Activated naive CD8-positive, alpha-beta T cell (primary cell): ENCODE data around the gene CARD19.
A peak's percentile ranks its signal among the peaks of the same experiment; 100 is the strongest.
"Not testable (repeated sequence)": the region's sequence is repeated elsewhere in the genome, so short reads cannot be mapped to it uniquely, and the experiment has no call there.

Experiments
- H3K27ac Mint-ChIP-seq: one replicate; pipeline ENCODE4 v1.8.0; 2021; ENCODE audit warnings: mixed read lengths
- H3K27me3 Mint-ChIP-seq: one replicate; pipeline ENCODE4 v1.8.0; 2021; ENCODE audit warnings: mixed read lengths
- H3K36me3 Mint-ChIP-seq: one replicate; pipeline ENCODE4 v1.8.0; 2021; ENCODE audit warnings: mixed read lengths
- H3K4me1 Mint-ChIP-seq: one replicate; pipeline ENCODE4 v1.8.0; 2021; ENCODE audit warnings: low read depth, mixed read lengths
- H3K4me3 Mint-ChIP-seq: one replicate; pipeline ENCODE4 v1.8.0; 2021; ENCODE audit warnings: mild to moderate bottlenecking, mixed read lengths
- H3K9me3 Mint-ChIP-seq: one replicate; pipeline ENCODE4 v1.8.0; 2021; ENCODE audit warnings: low read depth, mixed read lengths

The CARD19 gene

GRCh38 chr9:93115486-93116071 lies 19.6 kb downstream of the CARD19 start:
- Mint-ChIP-seq H3K27me3 (no peaks in the 10 kb centered on the region), H3K36me3 (peaks cover 2% of the 10 kb centered on the region), H3K9me3 (no peaks in the 10 kb centered on the region), H3K27ac (no peak overlapping the region), H3K4me1 (peaks cover 19% of the 10 kb centered on the region), H3K4me3 (no peak overlapping the region)

DNA sequence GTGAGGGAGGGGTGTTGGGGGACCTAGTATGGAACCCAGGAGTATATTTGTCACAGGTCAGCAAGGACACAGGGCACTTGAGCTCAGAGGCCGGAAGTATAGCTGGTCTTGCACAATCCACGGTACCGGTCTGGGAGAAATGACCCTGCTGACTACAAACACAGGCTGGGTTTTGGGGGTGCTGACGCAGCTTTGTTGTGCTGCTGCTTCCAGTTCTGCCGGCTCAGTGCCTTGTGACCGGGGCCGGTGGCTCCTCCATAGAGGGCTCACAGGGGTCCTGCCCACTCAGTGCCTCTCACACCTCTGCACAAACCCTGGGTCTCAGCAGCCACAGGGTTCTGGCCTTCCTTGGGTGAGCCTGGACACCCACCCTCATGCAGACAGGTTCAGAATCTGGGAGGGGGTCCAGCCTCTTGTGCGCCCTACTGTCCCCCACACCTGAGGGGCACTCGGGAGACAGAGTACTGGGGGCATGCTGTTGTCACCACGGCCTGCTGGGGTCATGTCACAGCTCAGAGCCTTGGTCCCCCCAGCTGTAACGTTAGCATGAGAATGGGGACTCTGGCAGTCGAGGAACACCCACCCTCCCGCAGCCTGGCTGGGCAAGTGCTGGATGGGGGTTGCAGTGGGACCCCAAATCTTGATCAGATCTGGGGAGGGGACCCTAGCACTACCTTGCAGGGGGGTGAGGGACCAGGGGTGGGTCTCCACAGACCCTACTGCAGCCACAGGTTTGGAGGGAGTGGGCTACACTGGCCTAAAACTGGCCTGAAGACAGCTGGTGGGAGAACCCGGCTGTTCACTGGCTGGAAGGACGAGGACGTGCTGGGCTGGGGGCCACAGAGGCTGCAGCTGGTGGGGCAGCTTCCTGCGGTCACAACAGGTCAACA lies 20.3 kb downstream of the CARD19 start:
- Mint-ChIP-seq H3K4me3 (no peak overlapping the region), H3K27ac (no peak overlapping the region), H3K9me3 (no peaks in the 10 kb centered on the region), H3K36me3 (no peaks in the 10 kb centered on the region), H3K4me1 (peaks cover 16% of the 10 kb centered on the region), H3K27me3 (no peaks in the 10 kb centered on the region)

- not testable (repeated sequence) for H3K27me3 Mint-ChIP-seq, H3K9me3 Mint-ChIP-seq, H3K27ac Mint-ChIP-seq, H3K36me3 Mint-ChIP-seq, H3K4me3 Mint-ChIP-seq
- H3K4me1 Mint-ChIP-seq = peaks cover 16% of the 10 kb centered on the region
These were observed 21.5 kb downstream of the CARD19 start for GRCh38 chr9:93117521-93117920.

GRCh38 chr9:93117924-93118862 lies 22.2 kb downstream of the CARD19 start:
- peaks cover 16% of the 10 kb centered on the region for H3K4me1 Mint-ChIP-seq
- no peak overlapping the region for H3K27ac Mint-ChIP-seq
- no peaks in the 10 kb centered on the region for H3K9me3 Mint-ChIP-seq
- no peak overlapping the region for H3K4me3 Mint-ChIP-seq
- H3K27me3 Mint-ChIP-seq = no peaks in the 10 kb centered on the region
- H3K36me3 Mint-ChIP-seq = no peaks in the 10 kb centered on the region

DNA sequence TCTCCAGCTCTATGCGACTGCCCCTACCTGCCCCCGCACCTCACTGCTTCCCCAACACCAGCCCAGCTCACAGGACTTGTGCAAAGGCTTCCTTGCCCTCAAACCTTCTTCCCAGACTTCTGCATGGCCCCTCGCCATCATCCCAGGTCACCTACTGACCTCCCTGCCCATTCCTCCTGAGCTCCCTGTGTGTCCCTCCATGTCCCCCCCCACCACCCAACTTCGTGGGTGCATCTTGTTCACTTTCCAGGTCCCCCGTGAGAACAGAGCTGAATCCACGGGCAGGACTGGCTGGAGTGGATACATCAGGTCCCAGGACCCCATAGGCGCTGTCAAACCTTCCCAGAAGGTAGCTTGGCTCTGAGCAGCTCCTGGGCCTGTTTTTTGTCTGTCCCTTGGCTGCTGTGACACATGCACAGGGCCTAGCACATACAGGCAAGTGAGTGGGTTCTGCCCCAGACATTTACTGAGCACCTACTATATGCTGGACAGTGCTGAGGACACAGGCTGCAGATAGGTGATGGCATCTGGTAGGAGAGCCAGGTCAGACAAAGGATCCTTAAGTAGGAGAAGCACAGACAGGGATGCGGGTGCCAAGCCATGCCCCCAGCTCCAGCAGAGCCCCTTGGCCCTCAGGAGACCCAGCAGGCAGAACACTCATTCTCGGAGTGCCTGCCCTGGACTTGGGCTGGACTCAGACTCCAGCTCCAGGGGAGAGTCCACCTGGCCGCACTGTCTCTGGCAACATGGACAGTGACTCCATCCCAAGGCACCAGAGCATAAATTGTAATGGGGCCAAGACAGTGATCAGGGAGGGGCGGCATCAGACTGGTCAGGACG lies 23.1 kb downstream of the CARD19 start:
- H3K4me3 Mint-ChIP-seq = no peak overlapping the region
- no peaks in the 10 kb centered on the region for H3K9me3 Mint-ChIP-seq
- H3K27ac Mint-ChIP-seq = no peak overlapping the region
- no peaks in the 10 kb centered on the region for H3K36me3 Mint-ChIP-seq
- peaks cover 18% of the 10 kb centered on the region for H3K4me1 Mint-ChIP-seq
- no peaks in the 10 kb centered on the region for H3K27me3 Mint-ChIP-seq

GRCh38 chr9:93119703-93119952 lies 23.6 kb downstream of the CARD19 start:
- Mint-ChIP-seq H3K9me3 (no peaks in the 10 kb centered on the region), H3K27me3 (no peaks in the 10 kb centered on the region), H3K36me3 (no peaks in the 10 kb centered on the region), H3K27ac (peak overlapping the region; percentile 69), H3K4me1 (peaks cover 18% of the 10 kb centered on the region), H3K4me3 (no peak overlapping the region)

- Mint-ChIP-seq H3K4me3 (no peak overlapping the region), H3K27ac (peak overlapping the region; percentile 69), H3K36me3 (no peaks in the 10 kb centered on the region), H3K27me3 (no peaks in the 10 kb centered on the region), H3K9me3 (no peaks in the 10 kb centered on the region), H3K4me1 (peaks cover 17% of the 10 kb centered on the region)
These were observed 24.2 kb downstream of the CARD19 start for GRCh38 chr9:93119953-93120845.

DNA sequence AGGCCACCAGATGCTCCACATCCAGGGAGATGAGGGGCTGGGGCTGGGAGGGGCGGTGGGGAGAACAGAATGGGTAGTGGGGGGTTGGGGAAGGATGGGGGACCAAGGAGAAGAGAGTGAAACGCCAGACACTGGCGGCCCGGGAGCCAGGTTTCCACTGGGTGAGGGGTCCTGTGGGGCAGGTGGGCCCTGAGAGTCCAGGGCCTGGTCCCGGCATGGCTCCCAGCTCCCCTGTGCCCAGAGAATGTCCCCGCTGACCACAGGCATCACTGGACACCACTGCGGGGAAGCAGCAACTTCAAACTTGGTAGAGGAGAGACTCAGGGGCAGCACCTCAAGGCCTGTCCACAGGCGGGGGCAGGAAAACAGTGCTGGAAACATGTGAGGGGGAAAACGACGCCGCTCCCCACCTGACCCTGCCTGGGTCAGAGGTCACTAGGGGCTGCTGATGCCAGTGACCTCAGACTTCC lies 24.9 kb downstream of the CARD19 start:
- Mint-ChIP-seq H3K9me3 (no peaks in the 10 kb centered on the region), H3K4me3 (no peak overlapping the region), H3K27ac (no peak overlapping the region)

GRCh38 chr9:93121316-93122241 lies 25.6 kb downstream of the CARD19 start:
- Mint-ChIP-seq H3K4me1 (peaks cover 28% of the 10 kb centered on the region), H3K27me3 (no peaks in the 10 kb centered on the region), H3K27ac (no peak overlapping the region)

More for the DNA sequence above, 24.9 kb downstream of the CARD19 start:
- H3K27me3 Mint-ChIP-seq = no peaks in the 10 kb centered on the region
- H3K36me3 Mint-ChIP-seq = no peaks in the 10 kb centered on the region
- H3K4me1 Mint-ChIP-seq = peaks cover 22% of the 10 kb centered on the region

DNA sequence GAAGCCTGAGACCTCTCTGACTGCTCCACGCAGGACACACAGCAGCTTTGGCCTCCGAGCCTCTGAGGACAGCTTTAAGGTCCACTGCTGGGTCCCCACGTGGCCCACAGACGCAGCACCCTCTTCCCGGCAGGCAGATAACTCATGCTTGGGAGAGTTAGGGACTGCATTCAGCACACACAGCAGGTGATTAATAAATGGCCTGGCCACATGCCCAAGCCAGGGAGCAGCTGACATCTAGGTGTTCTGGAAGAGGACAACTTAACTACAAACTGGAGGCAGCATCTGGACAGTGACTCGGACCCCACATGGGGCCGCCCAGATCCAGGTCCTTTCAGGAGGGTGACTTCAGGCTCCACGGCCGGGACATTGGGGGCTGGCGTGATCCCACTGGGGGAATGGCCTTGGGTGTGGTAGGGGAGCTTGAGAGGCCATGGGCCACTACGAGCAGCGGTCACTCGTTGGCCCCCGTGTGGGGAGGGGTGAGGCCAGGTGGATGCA lies 26.8 kb downstream of the CARD19 start:
- H3K27me3 Mint-ChIP-seq = no peaks in the 10 kb centered on the region
- H3K4me3 Mint-ChIP-seq = no peak overlapping the region
- H3K4me1 Mint-ChIP-seq = peaks cover 39% of the 10 kb centered on the region
- H3K27ac Mint-ChIP-seq = no peak overlapping the region
- H3K36me3 Mint-ChIP-seq = no peaks in the 10 kb centered on the region
- H3K9me3 Mint-ChIP-seq = no peaks in the 10 kb centered on the region

More at GRCh38 chr9:93121316-93122241, 25.6 kb downstream of the CARD19 start:
- H3K9me3 Mint-ChIP-seq = no peaks in the 10 kb centered on the region
- H3K36me3 Mint-ChIP-seq = no peaks in the 10 kb centered on the region
- no peak overlapping the region for H3K4me3 Mint-ChIP-seq

GRCh38 chr9:93123561-93124283 lies 27.7 kb downstream of the CARD19 start:
- H3K9me3 Mint-ChIP-seq = no peaks in the 10 kb centered on the region
- H3K4me3 Mint-ChIP-seq = no peak overlapping the region
- H3K27me3 Mint-ChIP-seq = no peaks in the 10 kb centered on the region
- H3K36me3 Mint-ChIP-seq = no peaks in the 10 kb centered on the region
- H3K27ac Mint-ChIP-seq = no peak overlapping the region
- H3K4me1 Mint-ChIP-seq = peaks cover 47% of the 10 kb centered on the region

GRCh38 chr9:93124793-93125192 lies 28.8 kb downstream of the CARD19 start:
- no peak overlapping the region for H3K27ac Mint-ChIP-seq
- no peak overlapping the region for H3K4me3 Mint-ChIP-seq
- H3K4me1 Mint-ChIP-seq = peaks cover 48% of the 10 kb centered on the region
- no peaks in the 10 kb centered on the region for H3K27me3 Mint-ChIP-seq
- H3K36me3 Mint-ChIP-seq = no peaks in the 10 kb centered on the region
- H3K9me3 Mint-ChIP-seq = no peaks in the 10 kb centered on the region
